Activated CD4-positive, alpha-beta T cell treated with anti-CD3 and anti-CD28 coated beads, Interleukin-2, amount 50 U/mL, for 4 hours (primary cell): ENCODE measurements around the gene PCYT1A.
A peak's percentile ranks its signal among the peaks of the same experiment; 100 is the strongest.
"Not testable (repeated sequence)": the region's sequence is repeated elsewhere in the genome, so short reads cannot be mapped to it uniquely, and the experiment has no call there.

Experiments used
- DNase-seq, 2 experiments: peaks; one replicate each; pipeline ENCODE4 v3.0.0-alpha.2; 2020

PCYT1A gene

GRCh38 chr3:196284396-196284795, 3.1 kb downstream of the PCYT1A start:
- DNase-seq, result no peak

GRCh38 chr3:196281962-196282361, 5.6 kb downstream of the PCYT1A start:
- DNase-seq, result no peak

GRCh38 chr3:196280689-196281440, 6.7 kb downstream of the PCYT1A start:
- no peak for DNase-seq

GRCh38 chr3:196275126-196275525, 12.4 kb downstream of the PCYT1A start:
- DNase-seq, result no peak

GRCh38 chr3:196274585-196274984, 12.9 kb downstream of the PCYT1A start:
- DNase-seq, result peak; percentile 57 to 61

- no peak for DNase-seq
Measured at GRCh38 chr3:196273655-196274054, 13.9 kb downstream of the PCYT1A start.

GRCh38 chr3:196272826-196273225, 14.7 kb downstream of the PCYT1A start:
- DNase-seq, result no peak

GRCh38 chr3:196270499-196270898, 17.0 kb downstream of the PCYT1A start:
- DNase-seq, result no peak

- DNase-seq, result no peak
Measured at GRCh38 chr3:196268284-196269163, 19.0 kb downstream of the PCYT1A start.

- no peak for DNase-seq
Measured at GRCh38 chr3:196263819-196264218, 23.7 kb downstream of the PCYT1A start.

GRCh38 chr3:196260784-196261183, 26.7 kb downstream of the PCYT1A start:
- DNase-seq, result no peak

- DNase-seq, result no peak
Measured at GRCh38 chr3:196255776-196256175, 31.8 kb downstream of the PCYT1A start.

- no peak for DNase-seq
Measured at GRCh38 chr3:196254376-196255283, 32.9 kb downstream of the PCYT1A start.

GRCh38 chr3:196251918-196252317, 35.6 kb downstream of the PCYT1A start:
- DNase-seq, result no peak

- DNase-seq, result no peak
Measured at GRCh38 chr3:196246612-196247308, 40.8 kb downstream of the PCYT1A start.

GRCh38 chr3:196244166-196244565, 43.4 kb downstream of the PCYT1A start:
- not testable (repeated sequence) for DNase-seq

GRCh38 chr3:196241704-196242103, 45.8 kb downstream of the PCYT1A start:
- DNase-seq, result no peak

GRCh38 chr3:196240424-196240823, 47.1 kb downstream of the PCYT1A start:
- no peak for DNase-seq

GRCh38 chr3:196238612-196239560, 48.6 kb downstream of the PCYT1A start:
- DNase-seq, result no peak

GRCh38 chr3:196237203-196237602, 50.3 kb downstream of the PCYT1A start:
- DNase-seq, result no peak

GRCh38 chr3:196236223-196236622, 51.3 kb downstream of the PCYT1A start:
- no peak for DNase-seq
